OCI-LY7 (cell line): ENCODE results near the gene CCDC77.

Experiments
- CTCF ChIP-seq: fragments of 200-600 bp; sonication (generic); conservative IDR thresholded peaks from 2 replicates; pipeline ENCODE4 v1.5.1; 2014; ENCODE audit warnings: mild to moderate bottlenecking, antibody characterized with exemption, low read length, moderate library complexity, mixed read lengths
- EZH2phosphoT487 ChIP-seq: fragments of 200-600 bp; sonication (generic); IDR thresholded peaks from 2 replicates; pipeline ENCODE4 v1.6.1; 2018; ENCODE audit warnings: low read depth, borderline replicate concordance, mild to moderate bottlenecking, mixed run types, antibody characterized with exemption, low read length, moderate library complexity, mixed read lengths

GRCh38 chr12:484096-484495 is 82.7 kb downstream of the CCDC77 start:
- TF ChIP-seq CTCF: no peak
- no peak for TF ChIP-seq EZH2phosphoT487
